NCI-H2107 (cell line): Measurements from ENCODE around the gene ARHGAP26.
"Not testable (repeated sequence)": the region's sequence is repeated elsewhere in the genome, so short reads cannot be mapped to it uniquely, and the experiment has no call there.

Experiments used
- DNase-seq: peaks from one replicate; lab custom pipeline; 2025; lab: John Stamatoyannopoulos, UW

ARHGAP26 gene

DNA sequence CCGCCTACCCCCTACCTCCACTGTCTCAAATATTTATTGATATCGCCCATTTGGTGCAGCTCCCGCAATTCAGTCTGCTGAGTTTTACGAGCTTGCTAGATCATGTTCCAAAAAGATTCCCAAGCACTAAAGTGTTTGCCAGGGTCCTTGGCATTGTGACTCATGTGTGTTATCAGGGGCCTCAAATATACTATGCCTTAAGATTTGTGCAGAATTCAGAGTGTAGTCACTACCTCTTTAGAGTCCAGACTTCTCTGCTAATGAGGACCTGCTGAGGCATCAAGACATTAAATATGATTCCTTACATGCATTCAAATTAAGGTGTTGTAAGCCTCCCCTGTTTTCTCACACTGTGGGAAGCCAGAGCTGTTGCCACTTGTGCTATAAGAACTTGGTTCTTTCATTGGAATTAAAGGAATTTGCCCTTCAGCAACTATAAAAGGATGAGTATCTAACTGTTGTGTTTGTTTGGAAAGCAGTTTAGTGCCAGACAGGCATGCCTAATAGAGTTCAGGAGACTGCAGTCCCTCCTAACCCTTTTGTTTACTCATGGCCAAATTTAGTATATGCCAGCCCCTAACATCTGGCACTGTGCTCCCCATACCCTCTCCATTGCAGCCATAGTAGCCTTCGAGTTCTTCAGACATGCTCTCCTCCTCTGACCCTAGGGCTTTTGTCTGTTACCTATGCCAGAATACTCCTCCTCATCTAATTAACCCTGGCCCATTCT is 316.9 kb downstream of the ARHGAP26 start:
- no peak for DNase-seq

DNA sequence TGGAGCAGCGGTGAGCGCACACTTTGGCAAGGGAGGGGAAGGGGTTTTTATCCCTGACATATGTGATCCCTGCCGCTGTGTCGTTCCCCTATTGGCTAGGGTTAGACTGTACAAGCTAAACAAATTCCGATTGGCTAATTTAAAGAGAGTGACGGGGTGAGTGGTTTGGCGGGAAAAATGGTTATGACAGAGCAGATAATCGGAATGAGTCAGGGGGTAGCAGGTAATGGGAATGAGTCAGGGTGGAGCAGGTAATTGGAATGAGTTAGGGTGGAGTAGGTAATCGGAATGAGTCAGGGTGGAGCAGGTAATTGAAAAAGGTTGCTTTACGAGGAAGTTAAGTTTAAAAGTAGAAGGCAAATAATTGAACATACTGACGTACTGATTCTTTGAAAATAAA is 318.5 kb downstream of the ARHGAP26 start:
- DNase-seq = not testable (repeated sequence)

DNA sequence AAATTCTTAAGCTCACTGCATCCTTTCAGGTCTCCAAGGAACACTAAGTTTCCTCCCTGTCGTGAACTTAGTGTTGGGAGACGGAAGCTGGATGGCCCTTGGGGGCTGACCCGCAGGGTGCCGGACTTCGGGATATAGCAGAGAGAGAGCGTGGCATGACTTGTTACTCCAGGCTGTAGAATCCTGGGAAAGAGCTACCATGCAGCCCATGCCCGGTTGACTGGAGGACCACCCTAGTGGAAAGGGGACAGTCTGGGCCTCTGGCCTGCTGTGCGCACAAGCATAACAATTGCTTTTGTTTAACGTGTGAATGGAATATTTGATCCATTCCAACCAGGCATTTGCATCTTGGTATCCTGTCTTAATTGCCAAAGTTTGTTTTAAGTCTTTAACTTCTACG is 319.9 kb downstream of the ARHGAP26 start:
- DNase-seq = not testable (repeated sequence)

DNA sequence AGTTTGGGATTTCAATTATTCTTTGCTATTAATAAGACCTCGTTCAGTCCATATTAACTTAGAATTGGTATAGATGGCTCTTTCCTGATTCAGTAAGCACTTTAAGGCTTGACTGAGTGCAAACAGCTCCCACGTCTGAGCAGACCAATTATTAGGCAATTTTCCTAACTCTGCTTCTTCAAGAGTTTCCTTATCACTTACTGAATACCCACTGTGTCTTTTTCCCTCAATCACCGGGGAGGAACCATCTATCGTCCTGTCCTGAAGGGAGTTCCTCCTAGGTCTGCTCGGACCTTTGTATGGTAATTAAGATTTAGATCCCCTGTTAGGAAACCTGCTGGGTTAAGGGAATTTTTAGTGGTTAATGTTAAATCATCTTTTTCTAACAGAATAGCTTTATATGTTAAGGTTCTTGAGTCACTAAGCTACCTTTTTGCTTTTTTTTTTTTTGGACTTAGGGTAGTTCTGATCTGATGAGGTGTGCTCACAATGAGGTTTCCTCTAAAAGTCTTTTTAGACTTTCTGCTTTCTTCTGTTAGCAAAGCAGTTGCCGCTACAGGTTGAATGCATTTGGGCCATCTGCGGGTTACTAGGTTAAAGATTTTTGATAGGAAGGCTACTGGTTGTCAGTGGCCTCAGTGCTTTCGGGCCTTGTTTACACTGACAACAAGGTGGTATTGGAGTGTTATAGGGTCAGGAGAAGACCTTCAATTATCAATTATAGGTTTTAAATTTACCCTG is 322.7 kb downstream of the ARHGAP26 start:
- DNase-seq = not testable (repeated sequence)

DNA sequence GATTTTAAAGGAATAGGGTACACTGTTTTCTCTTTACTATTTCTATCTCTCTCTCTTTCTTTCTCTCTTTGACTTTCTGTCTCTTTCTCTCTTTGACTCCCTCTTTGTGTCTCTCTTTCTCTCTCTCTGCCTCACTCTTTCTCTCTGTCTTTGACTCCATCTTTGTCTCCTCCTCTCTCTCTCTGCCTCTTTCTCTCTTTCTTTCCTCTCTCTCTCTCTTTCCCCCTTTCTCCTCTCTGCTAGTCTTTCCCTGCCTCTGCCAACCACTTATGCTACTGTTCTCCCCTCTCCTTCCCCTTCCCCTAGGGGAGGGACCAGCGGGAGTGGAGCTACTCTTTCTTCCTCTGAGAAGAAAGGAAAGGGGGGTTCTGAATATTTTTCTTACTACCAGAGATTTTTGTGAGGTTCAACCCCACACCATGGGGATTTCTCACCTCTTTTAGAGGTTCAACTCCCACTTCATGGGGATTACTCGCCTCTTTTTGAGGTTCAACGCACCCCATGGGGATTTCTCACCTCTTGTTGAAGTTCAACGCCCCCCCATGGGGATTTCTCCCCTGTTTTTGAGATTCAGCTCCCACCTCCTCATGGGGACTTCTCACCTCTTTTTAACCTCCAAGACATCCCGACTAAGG is 323.4 kb downstream of the ARHGAP26 start:
- DNase-seq = no peak

DNA sequence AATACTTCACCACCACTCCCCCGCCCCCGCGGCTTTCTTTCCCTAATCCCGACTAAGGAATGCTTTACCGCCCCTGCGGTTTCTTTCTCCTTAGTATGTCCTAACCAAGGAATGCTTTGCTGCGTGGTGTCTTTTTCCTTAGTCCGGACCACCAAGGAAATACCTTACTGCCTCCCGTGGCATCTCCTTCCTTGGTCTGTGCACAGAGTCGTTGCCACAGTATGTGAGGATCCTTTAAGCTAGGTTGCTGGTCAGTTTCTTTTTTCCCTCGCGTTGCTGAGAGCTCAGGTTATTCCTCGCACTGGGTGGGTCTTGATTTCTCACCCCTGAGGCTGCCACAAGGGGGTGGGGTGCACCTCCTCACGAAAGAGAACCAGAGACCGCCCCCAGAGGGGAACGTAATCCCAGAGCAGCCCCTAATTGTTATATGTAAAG is 323.9 kb downstream of the ARHGAP26 start:
- DNase-seq = no peak

DNA sequence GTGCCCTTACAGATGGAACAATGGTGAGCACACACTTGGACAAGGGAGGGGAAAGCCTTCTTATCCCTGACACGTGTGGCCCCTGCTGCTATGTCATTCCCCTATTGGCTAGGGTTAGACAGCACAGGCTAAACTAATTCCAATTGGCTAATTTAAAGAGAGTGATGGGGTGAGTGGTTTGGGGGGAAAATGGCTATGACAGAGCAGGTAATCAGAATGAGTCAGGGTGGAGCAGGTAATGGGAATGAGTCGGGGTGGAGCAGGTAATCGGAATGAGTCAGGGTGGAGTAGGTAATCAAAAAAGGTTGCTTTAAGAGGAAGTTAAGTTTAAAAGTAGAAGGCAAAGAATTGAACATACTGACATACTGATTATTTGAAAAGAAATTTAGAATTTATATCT is 324.4 kb downstream of the ARHGAP26 start:
- not testable (repeated sequence) for DNase-seq

DNA sequence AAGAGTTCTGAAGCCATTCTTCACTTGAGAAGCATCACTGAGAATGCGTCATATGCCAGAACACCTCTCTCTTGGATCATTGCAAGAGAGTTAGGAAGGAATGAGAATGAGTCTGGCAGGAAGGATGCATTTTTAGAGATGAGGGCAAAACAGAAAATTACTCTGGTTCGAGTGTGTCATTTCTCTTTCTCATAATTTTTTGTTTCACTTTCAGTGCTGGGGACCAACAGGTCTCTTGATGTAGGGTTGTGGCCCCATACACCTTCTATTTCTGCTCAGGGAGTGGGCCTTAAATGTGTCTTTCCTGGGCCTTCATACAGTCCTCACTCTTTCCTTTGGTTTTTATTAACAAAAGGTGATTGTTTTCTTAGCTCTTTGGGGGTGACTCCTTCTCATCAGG is 330.9 kb downstream of the ARHGAP26 start:
- DNase-seq = no peak

DNA sequence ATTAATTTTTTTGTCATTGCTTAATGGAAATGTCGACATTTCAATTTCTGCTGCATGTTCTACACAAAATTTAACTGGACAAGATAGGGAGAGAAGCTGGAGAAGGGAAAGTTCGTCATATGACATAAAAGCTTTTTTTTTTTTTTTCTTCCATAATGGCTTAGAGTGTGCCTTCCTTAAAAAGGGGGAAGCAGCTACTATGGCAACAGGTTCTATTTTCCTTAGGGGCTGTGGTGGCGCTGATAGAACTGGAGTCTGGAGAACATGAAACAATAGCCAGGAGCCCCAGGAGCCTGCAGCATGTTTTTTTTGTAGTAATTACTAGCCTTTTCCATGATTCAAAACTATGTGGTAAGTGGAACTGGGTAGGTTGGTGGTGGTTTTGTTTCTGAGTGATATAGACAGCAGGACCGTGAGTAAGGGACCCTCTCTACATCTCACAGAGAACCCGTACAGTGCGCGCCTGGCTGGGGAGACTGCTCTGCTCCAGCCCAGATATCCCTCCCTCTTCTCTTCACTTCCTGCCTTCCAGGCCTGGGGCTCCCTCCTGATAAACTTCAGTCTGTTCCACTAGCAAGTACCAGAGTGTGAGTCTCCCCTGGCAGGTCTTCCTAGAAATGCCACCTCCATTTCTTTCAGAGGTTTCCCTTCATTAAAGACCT is 331.7 kb downstream of the ARHGAP26 start:
- DNase-seq = no peak

DNA sequence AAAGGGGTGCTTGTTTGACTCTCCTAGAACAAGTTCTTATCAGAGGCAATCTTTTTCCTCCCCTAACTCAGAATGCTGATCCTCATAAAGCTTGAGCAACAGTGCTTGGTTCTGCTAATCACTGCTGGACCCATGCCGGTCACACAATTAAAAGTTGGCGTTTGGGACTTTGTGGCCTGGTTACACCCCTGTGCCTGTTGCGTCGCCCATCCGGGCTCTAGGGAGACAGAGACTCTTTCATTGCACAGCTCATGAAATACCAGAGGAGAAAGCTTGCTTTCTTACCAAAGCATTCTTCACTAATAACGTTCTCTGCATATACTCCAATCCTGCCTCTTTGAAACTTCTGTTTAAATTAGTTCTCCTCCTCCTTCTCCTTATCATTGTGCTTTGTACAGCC is 332.2 kb downstream of the ARHGAP26 start:
- no peak for DNase-seq

DNA sequence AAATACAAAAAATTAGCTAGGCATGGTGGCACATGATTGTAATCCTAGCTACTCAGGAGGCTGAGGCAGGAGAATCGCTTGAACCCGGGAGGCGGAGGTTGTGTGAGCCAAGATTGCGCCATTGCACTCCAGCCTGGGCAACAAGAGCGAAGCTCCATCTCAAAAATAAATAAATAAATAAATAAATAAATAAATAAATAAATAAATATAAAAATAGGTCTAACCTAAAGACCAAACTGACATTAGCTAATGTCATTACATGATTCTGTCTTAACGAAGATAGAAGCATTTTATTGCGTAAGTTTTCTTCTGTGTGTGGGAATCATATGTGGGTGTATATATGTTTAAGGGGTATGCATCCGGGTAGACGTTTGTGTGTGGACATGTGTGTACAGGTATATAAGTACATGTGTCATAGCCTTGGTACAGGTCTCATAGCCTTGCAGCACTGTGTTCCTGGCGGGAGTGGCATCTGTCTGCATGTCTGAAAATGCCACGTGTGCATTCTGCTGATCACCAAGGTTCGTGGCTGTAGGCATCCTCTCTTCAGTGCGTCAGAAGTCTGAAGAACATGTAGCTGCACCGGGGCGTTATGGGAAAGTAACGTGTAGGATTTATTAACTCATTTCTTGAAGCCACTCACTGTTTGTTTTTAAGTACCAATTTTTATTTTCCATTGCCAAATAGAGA is 335.2 kb downstream of the ARHGAP26 start:
- DNase-seq = no peak

DNA sequence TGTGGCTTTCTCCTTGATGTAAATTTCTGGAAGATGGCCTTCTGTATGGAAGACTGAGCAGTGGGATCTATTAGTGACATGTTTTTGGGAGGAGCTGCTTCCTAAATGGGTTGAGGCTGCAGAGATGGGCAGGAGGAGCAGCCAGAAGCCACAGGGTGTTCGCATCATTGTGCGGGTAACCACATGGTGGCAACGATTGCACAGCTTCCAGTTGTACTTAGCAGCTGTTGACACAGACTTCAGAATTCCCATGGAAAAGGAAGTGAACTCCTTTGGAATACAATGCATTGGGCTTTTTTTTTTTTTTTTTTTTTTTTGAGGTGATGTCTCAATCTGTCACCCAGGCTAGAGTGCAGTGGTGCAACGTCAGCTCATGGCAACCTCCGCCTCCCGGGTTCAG is 336.0 kb downstream of the ARHGAP26 start:
- no peak for DNase-seq

DNA sequence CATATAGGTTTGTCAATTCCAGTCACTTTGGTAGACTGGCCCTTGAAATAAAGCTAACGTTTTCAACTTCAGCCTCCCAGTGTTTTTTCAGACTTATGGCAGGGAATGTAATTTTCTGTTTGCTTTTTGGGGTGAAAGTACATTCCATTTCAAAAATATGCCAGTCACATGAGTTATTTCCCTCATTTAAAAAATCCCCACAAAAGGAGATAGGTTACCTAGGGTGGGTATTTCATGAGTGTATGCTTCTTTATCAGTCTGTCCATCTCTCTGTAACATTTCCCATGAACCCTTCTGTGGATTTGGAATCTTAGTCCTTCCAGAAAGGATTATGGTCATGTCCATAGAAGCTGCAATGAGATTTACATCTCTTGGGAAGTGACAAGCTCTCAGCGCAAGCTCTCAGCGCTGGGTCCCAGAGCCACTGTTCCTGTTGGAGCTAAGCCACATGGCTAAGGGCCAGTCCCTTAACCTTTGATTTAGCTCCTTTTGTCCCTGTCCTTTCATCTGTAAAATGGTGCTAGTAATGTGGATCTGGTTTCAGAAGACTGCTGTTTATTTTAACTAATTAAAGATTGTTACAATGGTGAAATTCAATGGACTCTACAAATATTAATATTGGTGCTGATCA is 338.4 kb downstream of the ARHGAP26 start:
- no peak for DNase-seq

DNA sequence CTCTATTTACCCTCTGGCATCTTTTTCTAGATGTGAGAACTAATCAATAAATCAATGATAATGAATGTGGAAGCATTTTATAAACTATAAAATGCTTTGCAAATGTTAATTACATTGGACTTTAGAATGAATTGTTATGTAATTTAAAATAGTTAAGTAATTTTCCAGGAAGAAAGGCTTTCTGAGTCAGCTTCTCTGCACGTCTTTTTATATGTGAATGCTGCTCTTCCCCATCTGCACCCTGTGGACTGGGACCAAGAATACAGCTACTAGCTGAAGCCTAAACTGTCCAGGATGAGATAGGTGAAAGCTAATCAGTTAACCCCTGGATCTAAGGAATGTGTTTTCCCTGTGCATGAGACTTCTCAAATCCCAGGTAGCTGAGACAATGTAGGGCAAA is 340.4 kb downstream of the ARHGAP26 start:
- DNase-seq = no peak

DNA sequence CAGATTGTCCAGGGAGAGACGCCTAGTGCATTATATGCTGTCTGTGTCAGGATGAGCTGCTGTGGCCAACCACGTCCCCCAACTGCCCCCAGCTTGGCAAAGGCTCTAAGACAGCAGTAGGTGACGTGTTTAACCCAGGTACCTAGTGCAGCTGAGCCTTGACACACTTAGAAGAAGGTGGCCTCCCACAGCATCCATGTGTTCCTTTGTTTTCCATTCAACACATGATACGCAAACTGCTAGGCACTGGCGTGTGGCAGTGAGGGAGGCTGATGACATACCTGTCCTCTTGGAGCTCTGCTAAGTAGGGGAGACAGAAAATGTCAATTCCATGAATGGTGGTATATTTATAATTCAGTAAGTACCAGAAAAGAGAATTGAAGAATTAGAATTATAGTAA is 341.6 kb downstream of the ARHGAP26 start:
- DNase-seq = no peak

DNA sequence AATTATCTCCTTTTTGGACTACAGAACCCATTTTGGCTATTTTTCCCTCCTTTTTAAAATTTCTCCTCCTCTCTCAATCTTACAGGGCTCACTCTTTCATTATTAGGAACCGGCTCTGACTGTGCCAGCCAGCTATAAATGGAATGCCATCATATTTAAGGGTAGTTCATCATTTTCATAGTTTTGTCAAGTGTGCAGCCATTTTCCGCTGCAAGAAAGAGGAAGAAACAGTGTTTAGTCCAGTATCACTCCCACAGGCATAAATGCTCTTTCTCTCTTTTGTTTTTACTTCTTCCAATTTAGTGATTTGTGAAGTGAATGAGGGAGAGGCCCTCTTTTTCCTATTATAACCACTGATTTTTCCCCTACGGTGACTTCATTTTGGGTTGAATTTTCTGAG is 343.3 kb downstream of the ARHGAP26 start:
- no peak for DNase-seq

DNA sequence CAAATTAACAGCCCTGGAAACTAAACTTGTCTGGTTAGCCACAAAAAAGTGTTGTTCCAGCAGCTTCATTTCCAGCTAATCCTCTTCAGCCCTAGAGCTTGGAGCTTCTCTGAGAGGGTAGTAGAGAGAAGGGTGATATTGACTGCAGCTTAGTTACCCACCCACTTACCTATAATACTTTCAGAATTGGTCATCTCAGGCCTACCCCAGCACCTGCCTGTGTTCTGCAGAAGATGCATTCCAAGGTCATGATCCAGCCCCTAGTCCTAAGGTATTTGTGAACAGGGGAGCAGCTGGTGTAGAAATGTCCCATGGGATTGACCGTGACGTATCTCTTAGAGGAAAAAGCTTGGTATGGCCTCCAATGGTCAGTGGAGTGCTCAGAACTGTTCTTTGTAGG is 344.3 kb downstream of the ARHGAP26 start:
- DNase-seq = no peak

DNA sequence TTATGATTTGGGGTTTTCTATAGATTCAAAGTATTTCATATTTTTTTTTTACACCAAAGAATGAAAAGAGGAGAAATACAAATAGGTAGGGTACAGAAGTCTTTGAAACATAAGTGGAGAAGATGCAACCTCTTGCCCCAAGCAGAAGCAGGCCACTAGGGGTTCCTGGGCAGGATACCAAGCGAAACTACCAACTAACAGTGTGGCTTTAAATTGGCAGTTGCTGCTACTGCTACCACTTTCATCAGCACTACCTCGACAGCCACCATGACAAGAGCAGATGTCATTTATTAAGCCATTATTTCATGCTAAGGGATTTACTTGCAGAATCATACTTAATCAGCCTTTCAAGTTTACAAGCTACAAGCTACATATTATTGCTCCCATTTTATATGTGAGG is 345.2 kb downstream of the ARHGAP26 start:
- no peak for DNase-seq

DNA sequence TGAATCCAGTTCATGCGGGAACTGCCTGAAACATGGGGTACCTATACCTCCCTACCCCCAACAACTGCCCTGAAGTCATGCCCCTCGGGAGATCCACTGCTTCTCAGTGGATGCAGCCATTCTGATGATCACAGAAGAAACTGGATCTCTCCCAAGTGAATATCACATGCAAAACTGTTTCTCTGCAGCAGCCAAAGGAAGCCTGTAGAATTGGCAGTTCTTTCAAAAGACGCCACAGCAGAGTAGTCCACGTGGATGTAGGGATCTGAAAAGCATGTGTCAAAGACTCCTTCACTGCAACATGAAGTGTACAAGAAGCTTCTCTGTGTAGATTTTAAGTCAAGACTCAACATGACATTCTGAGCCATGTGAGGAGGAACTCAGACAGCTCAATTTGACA is 346.6 kb downstream of the ARHGAP26 start:
- DNase-seq = no peak

DNA sequence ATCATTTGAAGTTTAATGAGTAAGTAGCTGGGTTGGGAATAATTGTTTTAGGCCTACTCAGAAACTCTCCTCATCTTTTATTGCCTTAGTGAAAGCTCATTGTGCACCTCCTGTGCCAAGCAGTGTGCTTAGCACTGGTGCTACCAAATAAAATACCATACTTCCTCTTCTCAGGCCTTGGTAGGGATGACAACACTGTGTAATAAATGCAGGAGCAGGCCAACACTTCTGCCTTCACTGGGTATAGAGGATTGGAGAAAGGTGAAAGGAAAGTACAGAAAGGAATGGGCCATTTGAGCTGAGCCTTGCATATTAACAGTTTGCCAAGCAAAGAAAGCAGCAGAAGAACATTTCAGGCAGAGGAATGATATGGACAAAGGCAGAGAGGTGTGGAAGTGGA is 347.6 kb downstream of the ARHGAP26 start:
- DNase-seq = no peak

DNA sequence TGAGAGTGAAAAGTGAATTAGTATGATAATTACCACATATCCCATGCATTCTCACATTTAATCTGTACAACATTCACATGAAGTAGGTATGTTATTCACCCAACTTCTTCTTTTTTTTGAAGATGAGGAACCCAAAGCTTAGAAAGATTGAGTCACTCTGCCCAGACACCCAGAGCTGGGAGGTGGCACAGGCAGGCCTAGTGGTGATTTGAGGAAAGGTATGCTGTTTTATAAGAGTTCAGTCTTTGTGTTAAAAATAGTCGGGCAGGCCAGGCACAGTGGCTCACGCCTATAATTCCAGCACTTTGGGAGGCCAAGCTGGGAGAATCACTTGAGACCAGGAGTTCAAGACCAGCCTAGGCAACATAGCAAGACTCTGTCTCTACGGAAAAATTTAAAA is 348.0 kb downstream of the ARHGAP26 start:
- DNase-seq = no peak

DNA sequence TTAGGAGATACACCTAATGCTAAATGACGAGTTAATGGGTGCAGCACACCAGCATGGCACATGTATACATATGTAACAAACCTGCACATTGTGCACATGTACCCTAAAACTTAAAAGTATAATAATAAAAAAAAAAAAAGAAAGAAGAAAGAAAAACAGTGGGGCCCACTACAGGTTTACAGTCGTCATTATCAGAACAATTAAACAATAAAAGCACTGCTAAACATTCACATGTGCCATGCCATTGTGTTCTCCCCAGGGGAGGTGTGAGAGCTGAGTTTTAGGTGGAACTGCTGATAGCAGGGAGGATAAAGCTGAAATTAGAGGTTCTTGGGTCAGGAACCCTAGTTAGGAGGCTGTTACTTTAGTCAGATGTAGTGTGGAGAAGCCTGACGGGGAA is 348.6 kb downstream of the ARHGAP26 start:
- not testable (repeated sequence) for DNase-seq
